Left cardiac atrium (tissue), 4 donors: ENCODE data around the gene PTPN1. TPM values are rescaled to one million over a fixed set of nuclear protein-coding genes. Genes with fewer than 3 reads are reported as not detected.
A peak's percentile ranks its signal among the peaks of the same experiment; 100 is the strongest.

Experiments used
- ATAC-seq, 2 donors: fragments of 200-7000 bp; cut with Tn5 transposase; one replicate each; pipeline ENCODE4 v1.9.1; 2020; ENCODE audit warnings: mild to moderate bottlenecking in 2 of 2, moderate library complexity in 2 of 2
- DNase-seq: peaks from one replicate; pipeline ENCODE4 v3.0.0-alpha.2; 2020
- intact Hi-C, 2 donors: fragments of 100-400 bp; cut with DNase I; formaldehyde crosslinking; loops; one replicate each; pipeline versions ENCODE4 v1.14.1 to v1.15.1; 2022 to 2023
- total RNA-seq, 2 donors: library from RNA; stranded (reverse); fragmentation: NEBNext Ultra II Directional; extraction: Animal tissue kit (Norgen Biotek cat#: 25700); gene quantifications; one replicate each; pipeline ENCODE4 v1.2.1, GENCODE V29; 2021
- donor health status: DM: no; HTN: yes; CAD: no.
- donor health status: DM: no; HTN: yes; CAD: no; lungs with severe emphysema.
- donor health status: DM: yes; HTN: yes; CAD: no.
- donor health status: Dilated cardiomyopathy.

The PTPN1 gene
- total RNA-seq, 2 donors from 2014 or later, result 22.8 to 40.4 TPM

DNA sequence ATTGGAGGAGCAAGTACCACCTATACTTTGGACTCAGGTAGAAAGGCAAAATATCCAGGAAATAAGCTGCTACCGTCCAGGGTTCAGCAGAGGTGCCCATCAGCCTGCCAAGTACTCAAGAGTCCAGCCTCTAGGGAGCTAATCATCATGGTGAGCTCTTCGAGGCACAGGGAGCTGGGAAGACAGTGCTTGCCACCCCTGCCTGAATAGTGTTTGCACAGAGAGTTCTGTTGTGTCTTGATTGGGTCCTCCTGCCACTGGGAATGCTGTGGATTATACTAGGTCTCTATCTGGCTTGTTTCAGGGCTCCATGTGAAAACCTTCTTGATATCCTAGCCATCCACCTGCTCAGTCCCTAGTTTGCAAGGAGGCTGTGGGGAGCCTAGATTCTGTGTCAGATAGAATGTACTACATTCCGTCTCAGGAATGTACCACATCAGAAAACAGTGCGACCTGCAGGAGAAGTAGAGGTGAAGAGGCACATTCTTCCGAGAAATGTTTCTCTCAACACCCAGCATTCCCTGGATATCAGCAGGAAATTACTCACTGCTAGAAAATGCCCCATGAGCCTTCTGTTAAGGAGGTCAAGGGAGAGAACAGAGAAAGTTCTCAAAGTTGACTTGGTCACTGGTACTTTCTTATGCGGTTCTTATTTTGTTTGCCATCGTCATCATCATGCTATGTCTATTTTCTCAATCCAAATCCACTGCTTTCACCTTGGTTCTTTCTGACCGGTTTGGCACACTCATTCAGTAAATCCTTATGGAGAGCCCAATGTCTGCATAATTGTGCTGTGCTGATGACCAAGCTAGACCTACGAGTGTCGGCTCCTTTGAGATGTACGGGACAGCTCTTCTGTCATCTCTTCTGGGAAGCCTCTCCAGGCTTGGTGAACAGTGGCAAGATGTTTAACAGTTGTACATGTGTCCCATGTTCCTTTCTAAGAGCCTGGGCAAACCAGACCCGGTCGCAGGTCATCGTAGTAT lies 30.7 kb downstream of the PTPN1 start:
- ATAC-seq, result peak; percentile 80 to 85
- intact Hi-C loops, result no loop called here

DNA sequence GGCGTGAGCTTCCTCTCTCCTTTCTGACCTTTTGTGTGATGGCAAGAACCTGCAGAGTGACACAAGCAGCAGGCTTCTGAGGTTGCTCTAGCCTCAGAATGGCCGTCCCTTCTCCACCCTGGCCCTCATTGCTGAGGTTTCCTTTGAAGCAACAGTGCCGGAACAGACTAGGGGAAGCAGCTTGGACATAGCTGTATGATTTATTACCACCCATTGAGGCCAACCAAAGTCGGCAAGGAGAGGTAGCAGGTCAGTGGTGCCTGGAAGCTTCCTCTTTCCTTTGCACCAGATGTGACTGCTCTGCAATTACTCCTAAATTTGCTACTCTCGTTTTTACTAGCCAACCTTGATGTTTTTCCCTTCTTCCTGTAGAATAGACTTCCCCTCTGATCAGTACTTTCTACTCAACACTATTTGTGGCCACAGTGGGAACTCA lies 31.4 kb downstream of the PTPN1 start:
- ATAC-seq (peak in 1 of 2 donors; percentile 19), DNase-seq (no peak)
- intact Hi-C loops, result no loop called here

More for the DNA sequence above, 30.7 kb downstream of the PTPN1 start:
- DNase-seq, result no peak

DNA sequence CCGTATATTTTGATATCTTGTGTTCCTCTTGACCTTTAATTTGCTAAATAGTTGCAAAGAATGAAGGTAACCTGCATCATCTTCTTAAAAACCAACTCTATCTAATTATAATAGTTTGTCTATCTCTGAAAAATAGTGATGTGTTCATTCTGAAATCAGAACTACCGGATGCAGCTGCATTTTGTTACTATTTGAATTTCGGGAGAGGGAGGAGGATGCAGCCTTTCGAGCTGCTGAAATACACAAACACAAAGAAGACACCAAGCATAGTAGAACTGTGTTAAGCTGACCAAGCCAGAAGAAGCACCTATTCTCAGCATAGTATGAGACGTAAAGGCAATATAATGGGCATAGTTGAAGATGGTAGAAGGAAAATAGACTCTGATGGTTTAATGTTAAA lies 33.1 kb downstream of the PTPN1 start:
- intact Hi-C loops, result no loop called here
- ATAC-seq (no peak), DNase-seq (no peak)

DNA sequence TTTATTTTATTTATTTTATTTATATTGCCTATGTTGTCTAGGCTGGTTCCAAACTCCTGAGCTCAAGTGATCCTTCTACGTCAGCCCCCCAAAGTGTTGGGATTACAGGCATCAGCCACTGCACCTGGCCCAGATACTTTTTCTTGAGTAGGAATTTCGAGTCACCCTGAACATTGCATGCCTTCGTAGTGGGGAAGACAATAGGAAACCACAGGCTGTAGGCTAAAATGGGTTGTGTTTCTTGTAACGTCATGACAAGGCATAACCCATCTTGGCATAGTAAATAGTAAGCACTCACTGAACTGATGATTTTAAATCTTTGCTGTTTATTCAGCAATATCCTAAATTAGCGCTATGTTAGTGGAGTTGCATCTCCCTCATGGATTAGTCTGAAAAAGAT lies 34.9 kb downstream of the PTPN1 start:
- no peak for DNase-seq
- ATAC-seq, result no peak
- intact Hi-C loops, result no loop called here

DNA sequence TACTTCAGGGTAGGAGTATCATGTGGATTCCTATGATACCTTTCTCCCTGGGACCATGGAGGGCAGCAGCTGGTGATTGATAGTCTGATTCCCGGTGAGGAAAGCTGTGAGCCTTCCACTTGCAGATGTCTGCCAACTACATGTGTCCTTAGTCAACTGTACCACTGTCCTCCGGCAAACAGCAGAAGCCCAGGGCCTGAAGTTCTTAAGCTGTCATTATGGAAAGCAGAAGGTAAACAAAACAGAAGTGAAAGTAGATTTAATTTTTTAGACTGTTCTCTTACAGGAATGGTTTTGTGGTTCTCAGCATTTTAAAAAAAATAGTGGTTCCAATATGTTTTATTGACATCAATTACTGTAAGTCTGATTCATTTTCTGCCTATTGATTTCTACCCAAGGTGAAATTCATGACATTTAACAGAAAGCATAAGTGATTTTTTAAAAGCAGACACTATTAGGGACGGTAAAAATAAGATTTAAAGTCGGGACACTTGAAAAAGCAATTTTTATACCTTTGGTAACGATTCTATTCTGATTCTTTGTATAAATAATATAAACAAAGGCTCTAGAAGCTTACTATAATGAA lies 36.6 kb downstream of the PTPN1 start:
- DNase-seq (no peak), ATAC-seq (peak; percentile 23 to 43)
- intact Hi-C loops, result no loop called here

DNA sequence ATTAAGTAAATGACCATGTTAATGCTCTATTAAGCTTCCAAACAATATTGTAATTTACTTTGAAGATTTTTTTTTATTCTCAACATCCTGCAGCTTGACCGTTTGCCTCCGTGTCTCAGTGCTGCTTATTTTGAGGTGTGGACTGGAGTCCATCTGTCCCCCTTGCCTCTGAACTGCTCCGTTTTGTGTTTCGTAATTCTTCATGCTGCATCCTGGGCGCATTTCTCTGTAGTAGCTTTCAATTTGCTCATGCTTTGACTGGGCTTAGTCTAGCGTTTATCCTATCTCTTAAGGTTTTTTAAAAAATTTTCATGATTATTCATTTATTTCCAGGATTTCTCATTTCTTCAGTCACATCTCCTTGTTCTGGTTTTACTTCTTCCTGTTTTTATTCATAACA lies 37.8 kb downstream of the PTPN1 start:
- no peak for DNase-seq
- no peak for ATAC-seq
- intact Hi-C loops, result no loop called here

DNA sequence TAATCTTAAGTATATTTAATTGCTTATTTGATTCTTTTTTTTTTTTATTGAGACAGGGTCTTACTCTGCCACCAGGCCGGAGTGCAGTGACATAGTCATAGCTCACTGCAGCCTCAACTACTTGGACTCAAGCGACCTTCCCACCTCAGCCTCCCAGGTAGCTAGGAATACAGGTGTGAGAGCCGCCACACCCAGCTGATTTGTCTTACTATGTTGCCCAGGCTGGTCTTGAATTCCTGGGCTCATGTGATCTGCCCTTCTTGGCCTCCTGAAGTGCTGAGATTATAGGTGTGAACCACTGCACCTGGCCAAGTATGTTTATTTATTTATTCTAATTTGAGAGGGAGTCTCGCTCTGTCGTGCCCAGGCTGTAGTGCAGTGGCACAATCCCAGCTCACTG lies 38.2 kb downstream of the PTPN1 start:
- intact Hi-C loops, result no loop called here
- DNase-seq (no peak), ATAC-seq (no peak)

DNA sequence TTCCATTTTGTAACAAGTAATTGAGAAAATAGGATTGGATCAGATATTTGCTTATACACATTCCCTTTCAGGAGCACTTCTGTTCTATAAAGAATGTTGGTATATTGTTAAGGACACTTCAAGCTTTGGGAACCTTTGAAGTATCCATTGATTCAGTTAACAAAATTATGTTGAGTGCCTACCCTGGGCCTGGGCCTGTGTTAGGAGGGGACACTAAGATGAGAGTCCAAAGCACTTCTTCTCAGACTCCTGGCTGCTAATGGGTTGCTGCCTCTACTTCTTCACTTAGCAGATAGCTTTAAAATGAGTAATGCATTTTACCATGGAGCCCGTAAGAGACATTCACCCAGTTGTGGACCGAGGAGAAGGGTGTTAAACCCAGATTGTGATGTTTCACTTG lies 40.3 kb downstream of the PTPN1 start:
- ATAC-seq, result no peak
- DNase-seq, result no peak
- intact Hi-C loops, result no loop called here

DNA sequence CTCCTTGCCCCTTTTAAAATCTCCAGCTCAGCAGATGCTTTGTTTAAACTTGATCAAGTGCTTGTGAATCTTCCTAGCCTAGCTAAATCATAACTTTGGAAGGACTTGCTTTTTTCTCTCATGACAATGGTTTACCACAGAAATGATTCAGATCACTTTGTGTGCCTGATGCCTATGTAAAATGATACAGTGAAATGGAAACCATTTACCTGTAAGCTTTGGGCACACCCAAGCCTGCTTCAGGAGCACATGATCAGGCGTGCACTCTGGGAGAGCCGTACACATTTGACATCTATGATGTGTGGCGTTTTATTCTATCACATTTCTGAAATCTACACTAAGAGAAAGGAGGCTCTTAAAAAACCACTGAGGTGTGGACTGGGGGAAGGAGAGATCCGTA lies 41.1 kb downstream of the PTPN1 start:
- intact Hi-C loops, result no loop called here
- no peak for ATAC-seq
- DNase-seq, result no peak

DNA sequence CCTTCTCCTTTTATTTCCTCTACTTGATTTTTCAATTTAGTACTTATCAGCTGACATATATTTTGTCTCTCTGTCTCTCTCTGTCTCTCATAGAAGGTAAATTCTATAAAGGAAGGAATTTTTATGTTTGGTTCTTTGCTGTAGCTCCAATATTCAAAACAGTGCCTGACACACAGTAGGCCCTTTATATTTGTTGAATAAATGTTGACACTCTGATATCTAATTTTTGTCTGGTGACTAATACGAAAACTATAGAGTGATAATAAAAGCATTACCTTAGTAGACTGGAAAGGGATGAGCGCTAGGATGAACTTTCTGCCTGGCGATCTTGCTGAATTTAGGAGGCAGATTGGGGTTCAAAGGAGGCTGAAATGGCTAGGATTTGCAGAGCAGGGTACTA lies 42.8 kb downstream of the PTPN1 start:
- intact Hi-C loops, result no loop called here
- DNase-seq, result no peak

DNA sequence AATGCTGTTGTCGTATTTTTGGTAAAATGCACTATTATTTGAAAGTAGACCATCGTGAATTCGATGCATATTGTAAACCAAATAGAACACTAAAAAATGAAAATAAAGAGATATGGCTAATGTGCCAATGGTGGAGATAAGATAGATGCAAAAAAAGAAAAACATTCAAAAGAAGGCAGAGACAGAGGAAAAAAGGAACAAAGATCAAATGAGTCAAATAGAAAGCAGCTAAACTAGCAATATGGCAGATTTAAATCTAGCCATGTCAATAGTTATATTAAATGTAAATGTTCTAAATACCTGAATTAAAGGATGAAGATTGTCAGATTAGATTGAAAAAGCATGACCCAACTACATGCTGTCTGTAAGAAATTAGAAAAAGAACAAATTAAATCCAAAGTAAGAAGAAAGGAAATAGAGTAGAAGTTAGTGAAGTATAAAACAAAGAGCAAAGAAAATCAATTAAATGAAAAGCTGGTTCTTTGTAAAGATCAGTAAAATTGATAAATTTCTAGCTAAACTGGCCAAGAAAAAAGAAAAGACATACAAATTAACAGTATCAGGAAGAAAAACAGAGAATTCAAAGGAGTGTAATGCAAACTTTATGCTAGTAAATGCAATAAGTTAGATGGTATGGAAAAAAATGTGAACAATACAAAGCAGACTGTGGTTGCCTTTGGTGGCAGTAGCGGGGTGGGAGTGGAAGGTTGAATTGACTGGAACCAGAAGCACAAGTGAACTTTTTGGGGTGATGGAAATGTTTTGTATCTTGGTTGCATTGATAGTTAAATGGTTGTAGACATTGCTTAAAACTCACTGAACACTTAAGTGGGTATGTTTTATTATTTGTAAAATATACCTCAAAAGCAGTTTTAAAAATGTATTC lies 44.8 kb downstream of the PTPN1 start:
- no peak for ATAC-seq
- intact Hi-C loops, result no loop called here

More for the DNA sequence above, 42.8 kb downstream of the PTPN1 start:
- ATAC-seq, result no peak

DNA sequence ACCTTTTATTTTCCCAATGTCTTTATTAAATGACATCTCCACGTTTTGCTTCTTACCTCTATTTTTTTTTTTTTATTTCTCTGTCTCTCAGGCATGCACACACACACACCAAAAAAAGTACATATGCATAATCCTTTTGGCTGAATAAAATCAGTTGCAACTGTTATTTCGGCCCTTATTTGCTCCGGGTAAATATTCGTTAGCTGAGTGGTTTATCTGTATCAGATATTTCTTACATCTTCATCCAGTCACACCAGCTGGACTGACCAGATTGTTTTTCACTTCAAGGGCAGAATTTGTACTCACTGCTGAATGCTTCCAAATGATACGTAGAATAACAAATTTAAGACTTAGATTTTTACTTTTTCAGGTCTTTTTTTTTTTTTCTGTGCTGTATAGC lies 45.5 kb downstream of the PTPN1 start:
- intact Hi-C loops, result no loop called here
- DNase-seq, result no peak
- ATAC-seq, result no peak

More for the DNA sequence above, 44.8 kb downstream of the PTPN1 start:
- no peak for DNase-seq

DNA sequence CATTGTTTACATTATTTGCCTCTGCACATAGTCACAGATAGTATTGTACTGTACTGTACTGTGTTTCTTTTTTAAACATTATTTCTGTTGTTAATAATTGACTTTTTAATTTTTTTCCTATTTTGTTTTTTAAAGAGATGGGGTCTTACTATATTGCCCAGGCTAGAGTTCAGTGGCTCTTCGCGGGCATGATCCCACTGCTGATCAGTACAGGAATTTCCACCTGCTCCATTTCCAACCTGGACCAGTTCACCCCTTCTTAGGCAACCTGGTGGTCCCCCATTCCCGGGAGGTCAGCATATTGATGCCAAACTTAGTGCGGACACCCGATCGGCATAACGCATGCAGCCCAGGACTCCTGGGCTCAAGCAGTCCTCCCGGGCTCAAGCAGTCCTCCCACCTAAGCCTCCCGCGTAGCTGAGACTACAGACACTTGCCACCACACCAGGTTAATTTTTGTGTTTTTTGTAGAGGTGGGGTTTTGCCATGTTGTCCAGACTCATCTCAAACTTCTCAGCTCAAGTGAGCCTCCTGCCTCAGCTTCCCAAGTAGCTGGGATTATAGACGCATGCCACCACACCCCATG lies 47.5 kb downstream of the PTPN1 start:
- ATAC-seq, result no peak
- DNase-seq, result no peak
- intact Hi-C loops, result no loop called here

DNA sequence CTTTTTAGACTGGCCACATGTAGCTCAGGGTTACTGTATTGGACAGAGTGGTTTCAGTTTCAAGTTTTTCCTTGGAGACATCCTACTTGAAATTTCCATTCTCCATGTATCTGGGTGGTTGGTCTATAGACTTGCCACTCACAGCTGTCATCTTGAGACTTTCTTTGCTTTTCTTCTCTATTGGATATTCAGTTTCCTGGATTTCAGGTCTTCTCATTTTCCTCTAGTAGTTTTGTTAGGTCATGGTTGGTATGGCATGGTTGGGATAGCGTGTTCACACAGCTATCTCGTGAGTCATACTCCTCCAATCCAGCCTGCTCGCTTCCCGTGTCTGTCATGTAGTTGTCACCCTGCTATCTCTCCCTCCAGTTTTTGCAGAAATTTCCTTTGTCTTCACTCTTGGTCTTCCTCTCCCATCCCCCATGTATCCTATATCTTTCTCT lies 48.3 kb downstream of the PTPN1 start:
- ATAC-seq (peak in 1 of 2 donors; percentile 56), DNase-seq (no peak)
- intact Hi-C loops, result no loop called here

DNA sequence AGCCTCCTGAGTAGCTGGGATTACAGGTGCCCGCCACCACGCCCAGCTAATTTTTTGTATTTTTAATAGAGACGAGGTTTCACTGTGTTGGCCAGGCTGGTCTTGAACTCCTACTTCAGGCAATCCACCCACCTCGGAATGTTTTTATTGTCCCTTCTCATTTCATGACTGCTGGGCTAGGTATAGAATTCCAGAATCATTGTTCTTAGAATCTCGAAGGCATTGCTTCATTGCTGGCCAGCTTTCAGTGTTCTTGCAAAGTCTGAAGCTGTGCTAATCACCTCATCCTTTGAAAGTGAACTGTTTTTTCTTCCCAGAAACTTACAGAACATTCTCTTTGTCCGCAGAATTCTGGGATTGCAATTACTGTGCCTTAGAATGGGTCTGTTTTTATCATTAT lies 49.0 kb downstream of the PTPN1 start:
- intact Hi-C loops, result no loop called here
- DNase-seq (no peak), ATAC-seq (no peak)

DNA sequence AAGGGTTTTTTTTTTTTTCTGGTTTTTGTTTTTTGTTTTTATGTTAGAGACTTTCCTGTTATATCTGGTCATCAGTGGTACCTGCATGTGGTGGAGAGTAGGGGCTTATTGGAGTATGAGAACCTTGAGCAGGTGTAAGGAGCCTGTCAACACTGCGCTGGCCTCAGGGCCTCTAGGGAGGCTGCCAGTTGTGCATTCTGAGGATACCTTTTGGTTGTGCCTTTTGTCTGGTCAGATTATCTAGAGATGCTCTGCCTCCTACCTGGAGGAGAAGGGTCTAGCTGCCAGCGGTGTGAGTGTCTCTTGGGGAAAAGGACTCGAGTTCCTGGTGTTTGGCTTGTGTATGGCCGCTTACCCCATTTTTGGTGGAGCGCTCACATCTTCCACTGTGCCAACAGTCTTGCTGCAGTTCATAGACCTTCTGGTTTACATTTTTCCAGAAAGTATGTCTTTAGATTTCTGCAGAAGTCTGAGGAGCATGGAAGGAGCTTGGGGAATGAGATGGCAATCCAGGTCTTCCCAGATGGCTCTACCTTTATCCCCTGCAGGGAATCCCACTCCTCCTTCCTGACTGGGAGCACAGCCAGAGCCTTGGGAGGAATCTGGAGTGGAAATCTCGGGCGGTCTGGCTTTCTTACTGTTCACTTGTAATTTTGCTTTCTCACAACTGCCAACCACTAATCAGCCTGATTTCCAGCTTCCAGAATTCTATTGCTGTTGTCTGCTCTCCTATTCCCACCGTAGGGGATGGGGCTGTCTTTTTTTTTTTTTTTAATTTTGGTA lies 49.9 kb downstream of the PTPN1 start:
- intact Hi-C loops, result loop anchor here in 1 of 2 donors (5.0 kb wide), 1 partner anchor 38 kb away; no protein-coding TSS in a partner anchor
- ATAC-seq (no peak), DNase-seq (no peak)

DNA sequence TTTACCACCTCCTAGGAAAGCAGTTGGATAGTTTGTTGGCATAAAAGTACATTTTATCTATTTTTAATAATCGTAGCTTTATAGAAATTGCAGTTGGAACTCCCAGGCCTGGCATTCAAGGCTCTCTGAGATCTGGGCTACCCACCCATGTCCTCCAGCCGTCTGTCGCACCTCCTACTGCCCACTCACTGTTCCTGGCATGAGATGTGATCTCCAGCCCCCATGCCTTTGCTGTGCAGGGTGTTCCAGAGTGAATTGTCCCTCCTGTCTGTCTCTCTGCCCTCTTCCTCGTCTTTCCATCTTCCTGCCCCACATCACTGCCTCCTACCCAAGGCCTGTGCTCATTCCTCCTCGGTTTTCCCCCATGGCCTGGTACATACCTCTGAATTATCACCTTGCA lies 50.7 kb downstream of the PTPN1 start:
- DNase-seq, result no peak
- intact Hi-C loops, result loop anchor here in 1 of 2 donors (5.0 kb wide), 1 partner anchor 39 kb away; no protein-coding TSS in a partner anchor
- peak in 1 of 2 donors; percentile 11 for ATAC-seq
